Measurements from ENCODE around the gene STARD5. TPM values are rescaled to one million over a fixed set of nuclear protein-coding genes. Genes with fewer than 3 reads are reported as not detected.
"Not testable (repeated sequence)": the region's sequence is repeated elsewhere in the genome, so short reads cannot be mapped to it uniquely, and the experiment has no call there.

Gene STARD5
- total RNA-seq, 2 experiments from 2014 or later, result 4.8 to 5.2 TPM

GRCh38 chr15:81348691-81349090, 24.8 kb upstream of the STARD5 start:
- H3K36me3 Mint-ChIP-seq; ATAC-seq; H3K9me3 Mint-ChIP-seq (ENCODE audit: low read depth); H3K4me3 Mint-ChIP-seq; DNase-seq; H3K4me1 Mint-ChIP-seq; H3K27me3 Mint-ChIP-seq; CTCF ChIA-PET; H3K27ac Mint-ChIP-seq: not testable (repeated sequence)

DNA sequence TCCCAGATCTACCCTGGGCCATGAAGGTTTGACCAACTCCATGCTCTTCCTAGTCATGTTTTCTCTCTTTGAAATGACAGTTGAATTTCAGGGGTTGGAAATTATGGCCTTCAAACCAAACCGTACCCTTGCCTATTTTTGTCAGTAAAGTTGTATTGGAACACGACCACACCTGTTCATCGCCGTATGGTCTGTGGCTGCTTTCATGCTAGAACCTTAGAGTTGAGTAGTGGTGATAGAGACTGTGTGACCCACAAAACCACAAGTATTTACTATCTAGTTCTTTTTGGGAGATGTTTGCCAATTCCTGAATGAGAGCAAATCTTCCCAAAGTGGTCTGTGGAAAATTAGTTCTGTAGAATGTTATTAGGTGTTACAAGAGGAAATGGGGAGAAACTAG, 24.0 kb upstream of the STARD5 start:
- ATAC-seq (no peak), DNase-seq (no peak)
- Mint-ChIP-seq H3K9me3 (ENCODE audit: low read depth) (no peaks in the 10 kb centered on the region), H3K4me1 (peaks cover 3% of the 10 kb centered on the region), H3K36me3 (no peaks in the 10 kb centered on the region), H3K27ac (no peak overlapping the region), H3K27me3 (peaks cover 8% of the 10 kb centered on the region), H3K4me3 (no peak overlapping the region)
- CTCF ChIA-PET, result no interaction called here

DNA sequence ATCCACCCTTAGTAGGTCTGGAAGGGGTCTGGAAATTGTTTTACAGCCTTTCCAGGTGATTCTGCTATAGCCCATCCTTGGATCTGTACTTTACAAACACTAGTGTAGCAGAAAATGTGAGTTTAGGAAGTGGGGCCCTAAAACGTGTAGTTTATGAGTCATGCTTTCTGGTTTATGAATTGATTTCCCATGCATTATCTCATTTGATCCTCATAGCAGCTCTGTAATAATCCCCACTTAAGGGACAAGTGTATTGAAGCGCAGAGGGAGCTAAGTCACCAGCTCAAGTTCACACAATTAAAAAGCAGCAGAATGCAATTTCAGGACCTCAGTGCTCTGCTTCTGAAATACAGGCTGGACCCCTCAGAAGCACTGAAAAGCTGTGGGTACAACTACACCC, 22.7 kb upstream of the STARD5 start:
- DNase-seq (no peak), ATAC-seq (no peak)
- Mint-ChIP-seq H3K27me3 (peaks cover 8% of the 10 kb centered on the region), H3K9me3 (ENCODE audit: low read depth) (no peaks in the 10 kb centered on the region), H3K4me1 (peaks cover 3% of the 10 kb centered on the region), H3K36me3 (no peaks in the 10 kb centered on the region), H3K4me3 (no peak overlapping the region), H3K27ac (no peak overlapping the region)
- CTCF ChIA-PET, result interaction anchor here (1.0 to 3.0 kb wide), 2 partner anchors 61 to 81 kb away, joined by 3 to 7 read pairs; no protein-coding TSS in a partner anchor

DNA sequence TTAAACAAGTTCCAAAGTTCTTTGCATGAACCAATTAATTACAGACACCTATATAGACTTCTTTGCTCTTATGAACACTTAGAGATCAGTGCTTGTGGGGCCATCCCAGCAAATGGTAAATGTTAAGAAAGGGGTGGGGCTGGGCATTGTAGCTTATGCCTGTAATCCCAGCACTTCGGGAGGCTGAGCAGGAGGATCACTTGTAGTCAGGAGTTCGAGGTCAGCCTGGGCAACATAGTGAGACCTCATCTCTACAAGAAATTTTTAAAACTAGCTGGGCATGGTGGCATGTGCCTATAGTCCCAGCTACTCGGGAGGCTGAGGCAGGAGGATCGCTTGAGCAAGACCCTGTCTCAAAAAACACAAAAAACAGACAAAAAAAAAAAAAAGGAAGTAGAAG, 19.4 kb upstream of the STARD5 start:
- CTCF ChIA-PET, result interaction anchor here (3.0 kb wide), 1 partner anchor 77 kb away, joined by 12 read pairs; no protein-coding TSS in a partner anchor
- no peak for ATAC-seq
- no peaks in the 10 kb centered on the region for H3K36me3 Mint-ChIP-seq
- DNase-seq, result no peak
- peaks cover 6% of the 10 kb centered on the region for H3K27me3 Mint-ChIP-seq
- H3K27ac Mint-ChIP-seq, result no peak overlapping the region
- H3K4me3 Mint-ChIP-seq, result no peak overlapping the region
- peaks cover 7% of the 10 kb centered on the region for H3K4me1 Mint-ChIP-seq
- H3K9me3 Mint-ChIP-seq (ENCODE audit: low read depth), result no peaks in the 10 kb centered on the region

DNA sequence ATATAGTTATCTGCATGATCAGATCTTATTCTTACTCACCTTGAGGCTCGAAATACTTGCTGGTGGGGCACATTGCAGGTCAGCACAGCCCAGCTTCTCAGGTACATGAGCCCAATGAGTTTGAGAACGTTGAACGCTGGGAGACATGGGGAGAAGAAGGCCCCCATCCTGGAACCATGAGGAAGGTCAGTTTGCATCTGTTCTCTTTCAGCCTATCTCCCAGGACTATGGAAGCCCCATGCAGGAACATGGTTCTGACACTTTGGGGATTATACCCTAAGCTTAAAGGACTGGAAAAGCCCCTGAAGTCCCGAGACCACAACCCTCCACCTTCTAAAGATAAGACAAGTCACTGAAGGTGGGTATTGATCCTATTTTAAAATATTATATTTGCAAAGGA, 17.4 kb upstream of the STARD5 start:
- CTCF ChIA-PET, result interaction anchor here (0.9 to 3.0 kb wide), 3 partner anchors 45 to 75 kb away, joined by 3 to 12 read pairs (median 3); no protein-coding TSS in a partner anchor
- ATAC-seq (no peak), DNase-seq (no peak)
- H3K27ac Mint-ChIP-seq, result no peak overlapping the region
- no peak overlapping the region for H3K4me3 Mint-ChIP-seq
- no peaks in the 10 kb centered on the region for H3K9me3 Mint-ChIP-seq (ENCODE audit: low read depth)
- no peaks in the 10 kb centered on the region for H3K36me3 Mint-ChIP-seq
- no peaks in the 10 kb centered on the region for H3K27me3 Mint-ChIP-seq
- H3K4me1 Mint-ChIP-seq, result peaks cover 17% of the 10 kb centered on the region

GRCh38 chr15:81339851-81340250, 15.9 kb upstream of the STARD5 start:
- CTCF ChIA-PET, result interaction anchor here (1.1 to 9.7 kb wide), 3 partner anchors 59 to 72 kb away, joined by 3 to 78 read pairs (median 7); no protein-coding TSS in a partner anchor
- no peak for ATAC-seq
- Mint-ChIP-seq H3K4me3 (no peak overlapping the region), H3K9me3 (ENCODE audit: low read depth) (no peaks in the 10 kb centered on the region), H3K4me1 (peaks cover 17% of the 10 kb centered on the region), H3K27me3 (no peaks in the 10 kb centered on the region), H3K27ac (no peak overlapping the region), H3K36me3 (no peaks in the 10 kb centered on the region)
- DNase-seq, result no peak

- H3K9me3 Mint-ChIP-seq (ENCODE audit: low read depth), result no peaks in the 10 kb centered on the region
- DNase-seq (no peak), ATAC-seq (no peak)
- H3K4me3 Mint-ChIP-seq, result no peak overlapping the region
- H3K27me3 Mint-ChIP-seq, result no peaks in the 10 kb centered on the region
- peaks cover 17% of the 10 kb centered on the region for H3K4me1 Mint-ChIP-seq
- H3K27ac Mint-ChIP-seq, result no peak overlapping the region
- CTCF ChIA-PET, result interaction anchor here (1.1 to 9.7 kb wide), 3 partner anchors 60 to 71 kb away, joined by 3 to 78 read pairs (median 7); no protein-coding TSS in a partner anchor
- no peaks in the 10 kb centered on the region for H3K36me3 Mint-ChIP-seq
Observed at GRCh38 chr15:81339321-81339720, 15.4 kb upstream of the STARD5 start.

GRCh38 chr15:81338170-81339007, 14.4 kb upstream of the STARD5 start:
- Mint-ChIP-seq H3K36me3 (no peaks in the 10 kb centered on the region), H3K4me3 (no peak overlapping the region), H3K9me3 (ENCODE audit: low read depth) (no peaks in the 10 kb centered on the region), H3K4me1 (peaks cover 17% of the 10 kb centered on the region), H3K27ac (no peak overlapping the region), H3K27me3 (no peaks in the 10 kb centered on the region)
- no peak for ATAC-seq
- CTCF ChIA-PET, result interaction anchor here (0.9 to 9.7 kb wide), 6 partner anchors 14 to 232 kb away, joined by 3 to 78 read pairs (median 9); partner anchors contain the start of gene STARD5
- DNase-seq, result no peak

DNA sequence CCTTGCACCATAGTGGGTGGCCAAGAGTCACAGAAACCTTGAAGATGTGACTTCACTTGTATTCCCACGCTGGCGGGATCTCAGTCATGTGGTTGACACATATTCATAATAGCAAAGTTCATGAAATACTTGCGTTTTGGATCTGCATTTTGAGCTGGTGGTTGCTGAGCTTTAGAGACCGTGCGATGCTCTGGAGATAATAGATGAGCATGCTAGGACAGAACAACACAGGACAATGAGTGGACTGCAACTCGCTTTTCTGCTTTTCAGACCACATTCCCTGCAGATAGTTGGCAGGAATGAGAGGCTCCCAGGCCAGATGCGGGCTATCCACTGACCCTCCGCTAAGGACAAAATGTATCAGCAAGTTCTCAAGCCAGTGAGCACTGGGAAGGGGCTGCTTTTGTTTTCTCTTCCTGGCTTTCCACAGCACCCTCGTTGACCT, 13.8 kb upstream of the STARD5 start:
- no peaks in the 10 kb centered on the region for H3K27me3 Mint-ChIP-seq
- H3K4me1 Mint-ChIP-seq, result peaks cover 17% of the 10 kb centered on the region
- ATAC-seq, result peak; percentile 30
- CTCF ChIA-PET, result interaction anchor here (0.9 to 9.7 kb wide), 5 partner anchors 13 to 231 kb away, joined by 3 to 78 read pairs (median 11); partner anchors contain the start of gene STARD5
- H3K27ac Mint-ChIP-seq, result no peak overlapping the region
- no peak overlapping the region for H3K4me3 Mint-ChIP-seq
- no peaks in the 10 kb centered on the region for H3K36me3 Mint-ChIP-seq
- no peak for DNase-seq
- H3K9me3 Mint-ChIP-seq (ENCODE audit: low read depth), result no peaks in the 10 kb centered on the region

DNA sequence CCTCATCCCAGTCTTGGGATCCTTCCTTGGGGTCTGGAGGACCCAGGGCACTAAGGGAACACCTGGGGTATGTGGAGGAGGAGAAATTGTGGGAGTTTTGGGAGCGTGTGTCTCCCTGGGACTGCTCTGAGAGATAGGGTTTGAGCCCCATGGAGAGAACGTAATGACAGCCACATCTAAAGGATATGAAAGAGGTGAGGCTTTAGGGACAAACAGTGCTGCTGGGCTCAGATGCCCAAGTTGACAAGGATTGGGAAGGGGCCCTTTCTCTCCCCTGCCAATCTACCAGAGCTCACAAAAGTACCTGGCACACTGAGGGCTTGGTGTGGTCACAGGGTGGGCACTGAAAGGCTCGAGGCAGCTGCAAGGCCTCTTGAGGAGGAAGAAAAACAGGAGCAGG, 13.3 kb upstream of the STARD5 start:
- Mint-ChIP-seq H3K27ac (no peak overlapping the region), H3K9me3 (ENCODE audit: low read depth) (no peaks in the 10 kb centered on the region), H3K36me3 (no peaks in the 10 kb centered on the region), H3K27me3 (no peaks in the 10 kb centered on the region), H3K4me1 (peaks cover 17% of the 10 kb centered on the region), H3K4me3 (no peak overlapping the region)
- CTCF ChIA-PET, result interaction anchor here (0.6 to 9.7 kb wide), 9 partner anchors 13 to 73 kb away, joined by 3 to 78 read pairs (median 3); partner anchors contain the start of gene STARD5
- no peak for DNase-seq
- ATAC-seq, result no peak

GRCh38 chr15:81336568-81336967, 12.6 kb upstream of the STARD5 start:
- CTCF ChIA-PET, result interaction anchor here (0.6 to 9.7 kb wide), 8 partner anchors 12 to 72 kb away, joined by 3 to 78 read pairs (median 4); partner anchors contain the start of gene STARD5
- H3K36me3 Mint-ChIP-seq, result no peaks in the 10 kb centered on the region
- H3K4me3 Mint-ChIP-seq, result no peak overlapping the region
- no peak overlapping the region for H3K27ac Mint-ChIP-seq
- H3K4me1 Mint-ChIP-seq, result peaks cover 17% of the 10 kb centered on the region
- no peaks in the 10 kb centered on the region for H3K9me3 Mint-ChIP-seq (ENCODE audit: low read depth)
- no peaks in the 10 kb centered on the region for H3K27me3 Mint-ChIP-seq
- DNase-seq (peak; percentile 55), ATAC-seq (peak; percentile 55)

GRCh38 chr15:81335631-81336030, 11.7 kb upstream of the STARD5 start:
- no peaks in the 10 kb centered on the region for H3K27me3 Mint-ChIP-seq
- peaks cover 17% of the 10 kb centered on the region for H3K4me1 Mint-ChIP-seq
- no peaks in the 10 kb centered on the region for H3K36me3 Mint-ChIP-seq
- ATAC-seq (no peak), DNase-seq (no peak)
- CTCF ChIA-PET, result interaction anchor here (1.3 to 9.7 kb wide), 7 partner anchors 20 to 68 kb away, joined by 3 to 78 read pairs (median 6); no protein-coding TSS in a partner anchor
- no peak overlapping the region for H3K27ac Mint-ChIP-seq
- no peak overlapping the region for H3K4me3 Mint-ChIP-seq
- no peaks in the 10 kb centered on the region for H3K9me3 Mint-ChIP-seq (ENCODE audit: low read depth)

DNA sequence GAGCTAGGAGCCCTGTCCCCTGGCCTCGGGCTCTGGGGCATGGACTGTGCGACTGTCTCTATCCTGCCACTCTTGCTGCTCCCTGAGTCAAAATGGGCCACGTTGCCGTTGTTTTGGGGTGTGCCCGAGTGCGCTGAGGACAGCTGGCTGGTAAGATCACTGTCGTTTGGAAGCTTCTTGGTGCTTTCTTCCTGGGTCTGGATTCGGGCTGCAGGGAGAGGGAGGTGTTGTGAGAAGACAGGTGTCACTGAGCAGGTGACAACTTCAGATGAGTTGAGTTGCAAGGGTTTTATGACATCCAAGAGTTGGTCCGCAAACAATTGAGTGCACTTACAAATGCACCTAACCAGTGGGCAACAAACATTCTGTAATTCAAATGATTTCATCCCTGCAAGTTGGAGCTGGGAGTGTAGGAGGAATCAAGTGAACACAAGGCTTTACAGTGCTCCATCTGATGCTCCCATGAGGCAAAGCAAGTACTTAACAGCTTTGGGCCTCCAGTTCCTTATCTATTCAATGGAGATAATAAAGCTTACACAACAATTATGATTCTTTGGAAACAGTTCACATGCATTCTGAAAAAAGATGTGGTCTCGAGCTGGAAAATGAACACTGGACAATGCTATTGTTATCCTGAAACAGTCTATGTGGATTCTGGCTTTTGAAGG, 11.0 kb upstream of the STARD5 start:
- no peaks in the 10 kb centered on the region for H3K36me3 Mint-ChIP-seq
- no peaks in the 10 kb centered on the region for H3K27me3 Mint-ChIP-seq
- no peak overlapping the region for H3K4me3 Mint-ChIP-seq
- CTCF ChIA-PET, result interaction anchor here (0.8 to 9.7 kb wide), 7 partner anchors 21 to 67 kb away, joined by 3 to 78 read pairs (median 3); no protein-coding TSS in a partner anchor
- ATAC-seq (no peak), DNase-seq (no peak)
- H3K27ac Mint-ChIP-seq, result no peak overlapping the region
- no peaks in the 10 kb centered on the region for H3K9me3 Mint-ChIP-seq (ENCODE audit: low read depth)
- H3K4me1 Mint-ChIP-seq, result peaks cover 17% of the 10 kb centered on the region
